SK-N-MC (cell line): ENCODE results near the gene RUFY3.
A peak's percentile ranks its signal among the peaks of the same experiment; 100 is the strongest.

ENCODE experiments used
- DNase-seq: peaks from one replicate; pipeline ENCODE4 v3.0.0-alpha.2; 2011; ENCODE audit warnings: low read depth, low spot score
- H3K27ac ChIP-seq: fragments of 200-600 bp; sonication (generic); 2 replicates; pipeline ENCODE4 v1.5.1; 2016; ENCODE audit warnings: mixed run types
- H3K36me3 ChIP-seq: fragments of 200-600 bp; sonication (generic); 2 replicates; pipeline ENCODE4 v1.6.1; 2017; ENCODE audit warnings: antibody characterized with exemption, low read length, mixed read lengths; ENCODE audit not compliant: insufficient read depth
- H3K4me3 ChIP-seq: fragments of 200-600 bp; sonication (generic); 2 replicates; pipeline ENCODE4 v1.5.1; 2016
- H3K9ac ChIP-seq: fragments of 200-600 bp; sonication (generic); 2 replicates; pipeline ENCODE4 v1.8.0; 2017; ENCODE audit warnings: mixed run types, mixed read lengths; ENCODE audit not compliant: insufficient read length
- H3K9me3 ChIP-seq: fragments of 200-600 bp; sonication (generic); 2 replicates; pipeline ENCODE4 v1.6.1; 2017; ENCODE audit warnings: low read depth, mild to moderate bottlenecking, antibody characterized with exemption, low read length, moderate library complexity, mixed read lengths
- EZH2 ChIP-seq: fragments of 200-600 bp; sonication (generic); IDR thresholded peaks from one replicate; pipeline ENCODE4 v1.6.1; 2017; ENCODE audit warnings: antibody characterized with exemption
- FOXP2 ChIP-seq: optimal IDR thresholded peaks from 2 replicates; pipeline ENCODE3; 2011; ENCODE audit warnings: mild to moderate bottlenecking, moderate library complexity; ENCODE audit not compliant: insufficient read depth; ENCODE audit errors: extremely low read length, control extremely low read depth
- POLR2AphosphoS5 ChIP-seq: IDR thresholded peaks from 2 replicates; pipeline ENCODE4 v1.6.1; 2012; ENCODE audit warnings: mild to moderate bottlenecking, low read depth, low read length, borderline replicate concordance

The RUFY3 gene

DNA sequence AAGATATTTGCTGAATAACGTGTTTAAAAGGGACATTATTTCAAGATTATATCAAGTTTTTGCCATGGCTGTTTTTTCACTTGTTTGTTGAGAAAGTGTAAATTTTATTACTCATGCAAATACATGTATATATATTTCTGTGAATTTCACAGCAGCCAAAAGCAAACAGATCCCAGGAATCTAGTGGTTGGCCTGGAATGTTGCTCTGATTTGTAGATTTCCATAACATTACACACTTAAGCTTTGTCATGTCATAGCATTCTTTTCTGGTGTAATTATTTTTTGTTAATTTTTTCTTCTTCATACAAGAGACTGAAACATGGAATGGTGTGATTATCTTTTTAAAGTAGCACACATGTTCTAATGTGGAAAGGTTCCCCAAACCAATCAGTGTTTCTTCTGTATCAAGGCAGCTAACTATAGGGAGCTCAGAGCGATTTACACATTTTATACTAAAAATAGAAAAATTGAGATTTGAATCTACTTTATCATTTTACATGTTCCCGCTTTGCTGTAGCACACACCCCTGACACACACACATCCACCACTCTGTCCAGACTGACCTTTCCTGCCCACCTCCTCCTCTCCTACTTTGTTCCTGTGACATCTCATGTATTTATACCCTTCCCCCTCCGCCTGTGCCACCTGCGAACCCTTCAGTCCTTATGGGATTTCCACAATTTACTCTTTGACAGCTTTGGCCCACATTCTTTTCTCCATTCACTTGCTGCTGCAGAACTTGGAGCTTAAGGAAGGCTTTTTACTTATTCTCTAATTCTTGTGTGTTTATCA is 20.3 kb downstream of the RUFY3 start:
- H3K4me3 ChIP-seq, result peak overlapping the region; percentile 74
- peak overlapping the region; percentile 63 for H3K9ac ChIP-seq
- TF ChIP-seq EZH2, result no peak
- no peak for TF ChIP-seq POLR2AphosphoS5
- no peak for TF ChIP-seq FOXP2
- H3K9me3 ChIP-seq, result no peaks in the 10 kb centered on the region
- peak overlapping the region; percentile 70 for H3K27ac ChIP-seq
- H3K36me3 ChIP-seq, result no peaks in the 10 kb centered on the region
- no peak for DNase-seq

DNA sequence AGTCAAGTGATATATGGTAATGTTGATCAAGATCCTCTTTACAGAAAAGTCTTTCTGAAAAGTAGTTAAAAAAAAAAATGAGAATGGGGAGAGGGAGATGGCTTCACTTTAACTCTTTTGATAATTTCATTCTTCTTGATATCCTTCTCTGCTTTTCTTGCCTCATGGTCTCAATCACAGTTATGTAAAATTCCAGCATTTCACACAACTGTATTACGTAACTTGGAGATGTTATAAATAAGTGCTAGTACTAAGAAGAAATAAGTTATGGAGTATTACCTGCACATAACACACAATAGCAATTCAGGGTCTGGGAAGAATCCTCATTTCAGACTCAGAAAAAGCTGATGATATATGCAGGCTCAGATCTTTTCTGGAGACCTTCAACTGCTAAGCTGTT is 22.0 kb downstream of the RUFY3 start:
- H3K9ac ChIP-seq, result no peak overlapping the region
- TF ChIP-seq POLR2AphosphoS5, result no peak
- TF ChIP-seq FOXP2, result no peak
- no peak for TF ChIP-seq EZH2
- no peaks in the 10 kb centered on the region for H3K36me3 ChIP-seq
- H3K9me3 ChIP-seq, result no peaks in the 10 kb centered on the region
- no peak overlapping the region for H3K4me3 ChIP-seq
- no peak for DNase-seq
- H3K27ac ChIP-seq, result no peak overlapping the region; the same call in 1 of the 2 replicates

DNA sequence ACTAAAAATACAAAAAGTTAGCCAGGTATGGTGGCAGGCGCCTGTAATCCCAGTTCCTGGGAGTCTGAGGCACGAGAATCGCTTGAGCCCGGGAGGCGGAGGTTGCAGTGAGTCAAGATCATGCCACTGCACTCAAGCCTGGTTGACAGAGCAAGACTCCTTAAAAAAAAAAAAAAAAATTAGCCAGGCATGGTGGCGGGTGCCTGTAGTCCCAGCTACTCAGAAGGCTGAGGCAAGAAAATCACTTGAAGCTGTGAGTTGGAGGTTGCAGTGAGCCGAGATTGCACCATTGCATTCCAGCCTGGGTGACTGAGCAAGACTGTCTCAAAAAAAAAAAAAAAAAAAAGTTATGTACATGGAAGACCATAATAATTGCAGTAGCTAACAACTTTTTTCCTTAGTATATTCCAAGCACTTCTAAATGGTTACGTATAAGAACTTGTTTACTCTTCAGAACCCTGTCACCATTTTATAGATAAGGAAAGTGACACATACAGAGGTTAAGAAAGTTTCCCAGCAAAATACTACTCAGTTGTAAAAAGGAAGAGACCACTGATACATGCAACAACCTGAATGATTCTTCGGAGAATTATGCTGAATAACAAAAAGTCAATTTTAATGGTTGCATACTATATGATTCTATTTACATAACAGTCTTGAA is 24.5 kb downstream of the RUFY3 start:
- TF ChIP-seq EZH2, result no peak
- H3K27ac ChIP-seq, result no peak overlapping the region
- DNase-seq, result no peak

DNA sequence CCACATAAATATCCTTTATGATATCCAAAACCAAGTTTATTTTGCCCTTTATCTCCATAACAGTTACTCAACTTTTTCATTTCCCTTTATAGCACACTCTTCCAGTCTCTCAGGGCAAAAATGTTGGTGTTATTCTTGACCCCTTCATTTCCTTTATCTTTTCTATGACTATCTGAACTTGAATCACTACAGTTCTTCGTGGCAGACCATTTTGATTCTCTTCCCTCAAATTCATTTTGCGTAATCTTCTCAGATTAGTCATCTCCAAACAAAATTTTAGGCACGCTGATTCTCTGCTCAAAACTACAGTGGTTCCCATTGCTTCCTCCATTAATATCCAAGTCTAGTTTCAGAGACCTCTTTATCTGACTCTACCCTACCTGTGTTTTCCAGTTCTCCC is 26.1 kb downstream of the RUFY3 start:
- no peak overlapping the region for H3K9ac ChIP-seq
- H3K4me3 ChIP-seq, result no peak overlapping the region
- no peak for DNase-seq
- TF ChIP-seq FOXP2 (no peak), EZH2 (no peak), POLR2AphosphoS5 (no peak)
- no peaks in the 10 kb centered on the region for H3K9me3 ChIP-seq
- H3K36me3 ChIP-seq, result no peaks in the 10 kb centered on the region
- H3K27ac ChIP-seq, result no peak overlapping the region

More for the DNA sequence above, 24.5 kb downstream of the RUFY3 start:
- no peaks in the 10 kb centered on the region for H3K9me3 ChIP-seq
- no peak overlapping the region for H3K4me3 ChIP-seq
- H3K36me3 ChIP-seq, result no peaks in the 10 kb centered on the region
- H3K9ac ChIP-seq, result no peak overlapping the region

DNA sequence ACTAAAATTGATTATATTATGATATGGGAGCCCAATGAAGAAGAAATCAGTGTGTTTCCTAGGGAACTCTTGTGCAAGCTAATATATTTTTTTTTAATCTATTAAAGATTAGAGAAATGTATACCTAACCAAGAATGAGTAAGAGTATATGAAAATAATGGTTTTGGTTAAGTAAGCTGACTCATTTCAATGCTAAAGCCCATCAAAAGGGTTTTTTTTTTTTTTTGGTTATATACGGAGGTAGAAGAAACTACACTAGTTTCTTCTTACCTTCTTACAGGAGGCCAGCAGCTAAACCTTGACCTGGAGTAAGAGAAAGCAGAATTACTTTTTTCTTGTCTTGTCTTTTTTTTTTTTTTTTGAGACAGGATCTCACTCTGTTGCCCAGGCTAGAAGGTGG is 27.5 kb downstream of the RUFY3 start:
- DNase-seq, result no peak
- no peak overlapping the region for H3K4me3 ChIP-seq
- no peak overlapping the region for H3K27ac ChIP-seq
- H3K36me3 ChIP-seq, result no peaks in the 10 kb centered on the region
- no peaks in the 10 kb centered on the region for H3K9me3 ChIP-seq
- no peak for TF ChIP-seq FOXP2
- no peak overlapping the region for H3K9ac ChIP-seq

DNA sequence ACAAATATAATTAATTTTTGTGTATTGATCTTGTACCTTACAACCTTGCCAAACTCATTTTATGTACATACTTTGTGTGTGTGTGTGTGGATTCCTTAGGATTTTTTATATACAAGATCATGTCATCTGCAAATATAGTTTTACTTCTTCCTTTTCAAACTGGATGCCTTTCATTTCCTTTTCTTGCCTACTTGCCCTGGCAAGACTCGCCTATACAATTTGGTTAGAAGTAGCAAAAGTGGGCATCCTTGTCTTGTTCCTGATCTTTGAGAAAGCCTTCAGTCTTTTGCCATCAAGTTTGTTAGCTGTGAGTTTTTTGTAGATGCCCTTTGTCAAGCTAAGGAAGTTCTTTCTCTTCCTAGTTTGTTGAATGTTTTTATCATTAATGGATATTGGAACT is 30.5 kb downstream of the RUFY3 start:
- no peak overlapping the region for H3K9ac ChIP-seq
- no peaks in the 10 kb centered on the region for H3K9me3 ChIP-seq
- TF ChIP-seq FOXP2, result no peak
- no peak for TF ChIP-seq EZH2
- TF ChIP-seq POLR2AphosphoS5, result no peak
- H3K36me3 ChIP-seq, result no peaks in the 10 kb centered on the region
- H3K27ac ChIP-seq, result no peak overlapping the region
- DNase-seq, result no peak
- H3K4me3 ChIP-seq, result no peak overlapping the region

DNA sequence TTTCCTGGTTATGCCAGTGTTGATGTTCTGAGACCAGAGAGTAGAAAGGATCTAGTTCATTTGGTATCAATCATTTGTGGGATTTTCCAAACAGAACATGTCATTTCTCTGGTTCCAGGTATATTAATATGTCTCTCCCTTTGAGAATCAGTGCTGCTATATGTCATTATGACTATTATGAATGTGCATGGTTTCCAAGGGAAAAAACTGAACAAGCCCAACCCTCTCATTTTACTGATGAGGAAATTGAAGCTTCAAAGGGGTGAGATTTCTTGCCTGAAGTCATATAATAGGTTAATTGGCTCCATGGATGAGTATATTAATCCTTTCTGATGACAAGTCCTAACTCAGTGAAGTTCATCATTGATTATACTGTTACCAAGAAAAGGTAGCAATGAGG is 31.9 kb downstream of the RUFY3 start:
- Histone ChIP-seq H3K9ac (no peak overlapping the region), H3K4me3 (no peak overlapping the region), H3K36me3 (no peaks in the 10 kb centered on the region), H3K9me3 (no peaks in the 10 kb centered on the region), H3K27ac (peak overlapping the region; percentile 39; the same call in 1 of the 2 replicates)
- no peak for DNase-seq
- no peak for TF ChIP-seq POLR2AphosphoS5
- TF ChIP-seq FOXP2, result no peak
- no peak for TF ChIP-seq EZH2

DNA sequence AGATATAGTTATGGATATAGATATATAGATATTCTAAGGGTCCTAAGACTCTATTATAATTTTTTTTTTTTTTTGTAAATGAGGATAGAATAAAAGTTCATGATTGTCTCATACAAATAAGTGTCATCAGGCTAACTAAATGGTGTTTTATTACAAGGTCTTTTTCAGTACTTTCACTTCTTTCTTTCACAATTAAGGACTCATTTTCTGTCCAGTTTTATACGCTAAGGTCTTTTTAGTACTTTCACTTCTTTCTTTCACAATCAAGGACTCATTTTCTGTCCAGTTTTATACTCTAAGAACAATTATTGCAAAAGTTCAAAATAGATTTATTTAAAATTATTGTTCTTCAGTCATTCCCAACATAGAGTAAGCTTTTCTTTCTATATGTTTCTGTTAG is 32.7 kb downstream of the RUFY3 start:
- TF ChIP-seq FOXP2 (no peak), EZH2 (no peak), POLR2AphosphoS5 (no peak)
- Histone ChIP-seq H3K9ac (no peak overlapping the region), H3K36me3 (no peaks in the 10 kb centered on the region), H3K4me3 (no peak overlapping the region), H3K27ac (no peak overlapping the region), H3K9me3 (no peaks in the 10 kb centered on the region)
- no peak for DNase-seq

DNA sequence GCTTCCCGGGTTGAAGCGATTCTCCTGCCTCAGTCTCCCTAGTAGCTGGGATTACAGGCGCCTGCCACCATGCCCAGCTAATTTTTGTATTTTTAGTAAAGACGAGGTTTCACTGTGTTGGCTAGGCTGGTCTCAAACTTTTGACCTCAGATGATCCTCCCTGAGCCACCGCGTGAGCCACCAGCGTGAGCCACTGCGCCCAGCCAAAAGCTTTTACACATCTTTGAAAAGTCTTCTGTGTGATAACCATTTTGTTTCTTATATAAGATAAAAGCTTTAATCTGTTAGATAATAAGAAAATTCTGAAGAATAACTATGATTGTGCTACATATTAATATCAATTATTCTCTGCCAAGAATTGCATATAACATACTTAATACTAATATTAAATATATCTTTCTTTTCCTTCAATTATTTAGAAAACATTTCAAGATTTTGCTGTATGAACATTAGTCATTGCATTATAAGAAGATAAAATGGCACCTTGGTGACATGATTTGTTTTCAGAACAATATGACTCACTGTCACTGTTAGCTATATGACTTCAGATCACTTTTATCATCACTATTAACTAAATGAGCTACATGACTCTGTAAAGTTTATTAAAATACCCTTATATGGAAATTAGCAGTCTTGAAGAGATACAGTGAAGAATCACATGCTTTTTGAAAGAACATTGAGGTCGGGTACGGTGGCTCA is 33.4 kb downstream of the RUFY3 start:
- H3K36me3 ChIP-seq, result no peaks in the 10 kb centered on the region
- H3K4me3 ChIP-seq, result no peak overlapping the region
- H3K9me3 ChIP-seq, result no peaks in the 10 kb centered on the region
- H3K27ac ChIP-seq, result no peak overlapping the region
- no peak overlapping the region for H3K9ac ChIP-seq
- no peak for DNase-seq
- TF ChIP-seq EZH2 (no peak), POLR2AphosphoS5 (no peak), FOXP2 (no peak)
